ENCODE measurements around the gene ASPRV1. TPM values are rescaled to one million over a fixed set of nuclear protein-coding genes. Genes with fewer than 3 reads are reported as not detected.

Gene ASPRV1
- total and polyA plus RNA-seq, 4 donors = 3.1 to 7.7 (median 6.0) TPM

- 91% methylated on average over 8 of the region's 8 CpGs for WGBS (ENCODE audit: insufficient coverage)
- DNase-seq (ENCODE audit: low read depth in 4 of 6, low spot score in 6 of 6) = no peak
- H3K27ac ChIP-seq (ENCODE audit: low read depth, low read length) = no peak overlapping the region
- H3K36me3 ChIP-seq (ENCODE audit: control insufficient read depth, insufficient read depth, low read length) = peaks cover 19% of the 10 kb centered on the region
- no peaks in the 10 kb centered on the region for H3K27me3 ChIP-seq (ENCODE audit: control insufficient read depth, insufficient read depth, low read length)
- peaks cover 12% of the 10 kb centered on the region for H3K4me1 ChIP-seq (ENCODE audit: control insufficient read depth, insufficient read depth, low read length)
- no peak overlapping the region for H3K4me3 ChIP-seq (ENCODE audit: low read depth, low read length)
- no peaks in the 10 kb centered on the region for H3K9me3 ChIP-seq (ENCODE audit: control insufficient read depth, insufficient read depth, low read length)
Observed at GRCh38 chr2:69945441-69945840, 16.0 kb downstream of the ASPRV1 start.

- WGBS (ENCODE audit: insufficient coverage) = 87% methylated on average over 5 of the region's 7 CpGs
- Histone ChIP-seq H3K4me3 (ENCODE audit: low read depth, low read length) (no peak overlapping the region), H3K9me3 (ENCODE audit: control insufficient read depth, insufficient read depth, low read length) (no peaks in the 10 kb centered on the region), H3K27ac (ENCODE audit: low read depth, low read length) (no peak overlapping the region), H3K27me3 (ENCODE audit: control insufficient read depth, insufficient read depth, low read length) (no peaks in the 10 kb centered on the region), H3K36me3 (ENCODE audit: control insufficient read depth, insufficient read depth, low read length) (peaks cover 20% of the 10 kb centered on the region), H3K4me1 (ENCODE audit: control insufficient read depth, insufficient read depth, low read length) (peaks cover 12% of the 10 kb centered on the region)
- DNase-seq (ENCODE audit: low read depth in 4 of 6, low spot score in 6 of 6) = no peak
Observed at GRCh38 chr2:69944756-69945155, 16.7 kb downstream of the ASPRV1 start.

GRCh38 chr2:69943843-69944525, 17.4 kb downstream of the ASPRV1 start:
- peaks cover 12% of the 10 kb centered on the region for H3K4me1 ChIP-seq (ENCODE audit: control insufficient read depth, insufficient read depth, low read length)
- H3K27me3 ChIP-seq (ENCODE audit: control insufficient read depth, insufficient read depth, low read length) = no peaks in the 10 kb centered on the region
- H3K27ac ChIP-seq (ENCODE audit: low read depth, low read length) = no peak overlapping the region
- no peaks in the 10 kb centered on the region for H3K9me3 ChIP-seq (ENCODE audit: control insufficient read depth, insufficient read depth, low read length)
- peaks cover 23% of the 10 kb centered on the region for H3K36me3 ChIP-seq (ENCODE audit: control insufficient read depth, insufficient read depth, low read length)
- H3K4me3 ChIP-seq (ENCODE audit: low read depth, low read length) = no peak overlapping the region
- DNase-seq (ENCODE audit: low read depth in 4 of 6, low spot score in 6 of 6) = no peak
- 76% methylated on average over 5 of the region's 9 CpGs for WGBS (ENCODE audit: insufficient coverage)

- Histone ChIP-seq H3K4me1 (ENCODE audit: control insufficient read depth, insufficient read depth, low read length) (peaks cover 4% of the 10 kb centered on the region), H3K4me3 (ENCODE audit: low read depth, low read length) (no peak overlapping the region), H3K9me3 (ENCODE audit: control insufficient read depth, insufficient read depth, low read length) (no peaks in the 10 kb centered on the region), H3K36me3 (ENCODE audit: control insufficient read depth, insufficient read depth, low read length) (peaks cover 24% of the 10 kb centered on the region), H3K27ac (ENCODE audit: low read depth, low read length) (no peak overlapping the region), H3K27me3 (ENCODE audit: control insufficient read depth, insufficient read depth, low read length) (no peaks in the 10 kb centered on the region)
- DNase-seq (ENCODE audit: low read depth in 4 of 6, low spot score in 6 of 6) = no peak
- 88% methylated on average over 9 of the region's 11 CpGs for WGBS (ENCODE audit: insufficient coverage)
Observed at GRCh38 chr2:69943000-69943842, 18.2 kb downstream of the ASPRV1 start.

GRCh38 chr2:69940691-69941090, 20.7 kb downstream of the ASPRV1 start:
- H3K27me3 ChIP-seq (ENCODE audit: control insufficient read depth, insufficient read depth, low read length) = no peaks in the 10 kb centered on the region
- no peak overlapping the region for H3K4me3 ChIP-seq (ENCODE audit: low read depth, low read length)
- WGBS (ENCODE audit: insufficient coverage) = 86% methylated on average over 1 of the region's 8 CpGs
- H3K27ac ChIP-seq (ENCODE audit: low read depth, low read length) = no peak overlapping the region
- H3K9me3 ChIP-seq (ENCODE audit: control insufficient read depth, insufficient read depth, low read length) = no peaks in the 10 kb centered on the region
- H3K4me1 ChIP-seq (ENCODE audit: control insufficient read depth, insufficient read depth, low read length) = no peaks in the 10 kb centered on the region
- no peak for DNase-seq (ENCODE audit: low read depth in 4 of 6, low spot score in 6 of 6)
- peaks cover 45% of the 10 kb centered on the region for H3K36me3 ChIP-seq (ENCODE audit: control insufficient read depth, insufficient read depth, low read length)

- H3K27me3 ChIP-seq (ENCODE audit: control insufficient read depth, insufficient read depth, low read length) = no peaks in the 10 kb centered on the region
- no peaks in the 10 kb centered on the region for H3K9me3 ChIP-seq (ENCODE audit: control insufficient read depth, insufficient read depth, low read length)
- no peak overlapping the region for H3K27ac ChIP-seq (ENCODE audit: low read depth, low read length)
- peaks cover 49% of the 10 kb centered on the region for H3K36me3 ChIP-seq (ENCODE audit: control insufficient read depth, insufficient read depth, low read length)
- H3K4me1 ChIP-seq (ENCODE audit: control insufficient read depth, insufficient read depth, low read length) = no peaks in the 10 kb centered on the region
- 49% methylated on average over 11 of the region's 14 CpGs for WGBS (ENCODE audit: insufficient coverage)
- no peak for DNase-seq (ENCODE audit: low read depth in 4 of 6, low spot score in 6 of 6)
- no peak overlapping the region for H3K4me3 ChIP-seq (ENCODE audit: low read depth, low read length)
Observed at GRCh38 chr2:69939722-69940121, 21.7 kb downstream of the ASPRV1 start.

- no peaks in the 10 kb centered on the region for H3K4me1 ChIP-seq (ENCODE audit: control insufficient read depth, insufficient read depth, low read length)
- WGBS (ENCODE audit: insufficient coverage) = 93% methylated on average over 12 of the region's 14 CpGs
- H3K36me3 ChIP-seq (ENCODE audit: control insufficient read depth, insufficient read depth, low read length) = peaks cover 41% of the 10 kb centered on the region
- H3K4me3 ChIP-seq (ENCODE audit: low read depth, low read length) = no peak overlapping the region
- no peak overlapping the region for H3K27ac ChIP-seq (ENCODE audit: low read depth, low read length)
- no peaks in the 10 kb centered on the region for H3K27me3 ChIP-seq (ENCODE audit: control insufficient read depth, insufficient read depth, low read length)
- no peaks in the 10 kb centered on the region for H3K9me3 ChIP-seq (ENCODE audit: control insufficient read depth, insufficient read depth, low read length)
- no peak for DNase-seq (ENCODE audit: low read depth in 4 of 6, low spot score in 6 of 6)
Observed at GRCh38 chr2:69937968-69938367, 23.5 kb downstream of the ASPRV1 start.

- 86% methylated on average over 11 of the region's 11 CpGs for WGBS (ENCODE audit: insufficient coverage)
- peaks cover 42% of the 10 kb centered on the region for H3K36me3 ChIP-seq (ENCODE audit: control insufficient read depth, insufficient read depth, low read length)
Observed at GRCh38 chr2:69936906-69937305, 24.5 kb downstream of the ASPRV1 start.

GRCh38 chr2:69935011-69935410, 26.4 kb downstream of the ASPRV1 start:
- Histone ChIP-seq H3K4me1 (ENCODE audit: control insufficient read depth, insufficient read depth, low read length) (peaks cover 4% of the 10 kb centered on the region), H3K9me3 (ENCODE audit: control insufficient read depth, insufficient read depth, low read length) (no peaks in the 10 kb centered on the region), H3K4me3 (ENCODE audit: low read depth, low read length) (no peak overlapping the region), H3K27ac (ENCODE audit: low read depth, low read length) (no peak overlapping the region), H3K36me3 (ENCODE audit: control insufficient read depth, insufficient read depth, low read length) (peaks cover 39% of the 10 kb centered on the region), H3K27me3 (ENCODE audit: control insufficient read depth, insufficient read depth, low read length) (no peaks in the 10 kb centered on the region)
- DNase-seq (ENCODE audit: low read depth in 4 of 6, low spot score in 6 of 6) = no peak
- 96% methylated on average over 4 of the region's 5 CpGs for WGBS (ENCODE audit: insufficient coverage)

More at GRCh38 chr2:69936906-69937305, 24.5 kb downstream of the ASPRV1 start:
- Histone ChIP-seq H3K4me1 (ENCODE audit: control insufficient read depth, insufficient read depth, low read length) (peaks cover 4% of the 10 kb centered on the region), H3K27me3 (ENCODE audit: control insufficient read depth, insufficient read depth, low read length) (no peaks in the 10 kb centered on the region), H3K4me3 (ENCODE audit: low read depth, low read length) (no peak overlapping the region), H3K27ac (ENCODE audit: low read depth, low read length) (no peak overlapping the region), H3K9me3 (ENCODE audit: control insufficient read depth, insufficient read depth, low read length) (no peaks in the 10 kb centered on the region)
- DNase-seq (ENCODE audit: low read depth in 4 of 6, low spot score in 6 of 6) = no peak

- no peak for DNase-seq (ENCODE audit: low read depth in 4 of 6, low spot score in 6 of 6)
- Histone ChIP-seq H3K27ac (ENCODE audit: low read depth, low read length) (no peak overlapping the region), H3K27me3 (ENCODE audit: control insufficient read depth, insufficient read depth, low read length) (no peaks in the 10 kb centered on the region), H3K4me1 (ENCODE audit: control insufficient read depth, insufficient read depth, low read length) (peaks cover 4% of the 10 kb centered on the region), H3K9me3 (ENCODE audit: control insufficient read depth, insufficient read depth, low read length) (no peaks in the 10 kb centered on the region), H3K4me3 (ENCODE audit: low read depth, low read length) (no peak overlapping the region), H3K36me3 (ENCODE audit: control insufficient read depth, insufficient read depth, low read length) (peaks cover 36% of the 10 kb centered on the region)
- WGBS (ENCODE audit: insufficient coverage) = no CpG with 5 or more reads among the region's 1 CpG
Observed at GRCh38 chr2:69934614-69934908, 26.9 kb downstream of the ASPRV1 start.
